Trophoblast cell (in vitro differentiated cells and primary cell): Measurements from ENCODE around the gene TTC13.

Experiments used
- DNase-seq, 2 donors: peaks; one replicate each; pipeline ENCODE4 v3.0.0-alpha.2; 2016
- H2AFZ ChIP-seq: 2 replicates; pipeline ENCODE4 v1.6.1; 2013; ENCODE audit warnings: low read length, moderate library complexity, mild to moderate bottlenecking; ENCODE audit not compliant: insufficient read depth, poor library complexity
- H2AK5ac ChIP-seq: 2 replicates; pipeline ENCODE4 v1.6.1; 2013; ENCODE audit warnings: mild to moderate bottlenecking, low read length
- H2BK120ac ChIP-seq: 2 replicates; pipeline ENCODE4 v1.6.1; 2013; ENCODE audit warnings: low read length, mild to moderate bottlenecking, moderate library complexity; ENCODE audit not compliant: insufficient read depth, poor library complexity
- H2BK12ac ChIP-seq: 2 replicates; pipeline ENCODE4 v1.6.1; 2013; ENCODE audit warnings: mild to moderate bottlenecking, low read length, moderate library complexity
- H2BK5ac ChIP-seq: 2 replicates; pipeline ENCODE4 v1.6.1; 2013; ENCODE audit warnings: low read length, low read depth, moderate library complexity, mild to moderate bottlenecking; ENCODE audit not compliant: poor library complexity
- H3K14ac ChIP-seq: 2 replicates; pipeline ENCODE4 v1.6.1; 2013; ENCODE audit warnings: mild to moderate bottlenecking, low read length
- H3K18ac ChIP-seq: 2 replicates; pipeline ENCODE4 v1.6.1; 2013; ENCODE audit warnings: mild to moderate bottlenecking, low read length
- H3K23ac ChIP-seq: 2 replicates; pipeline ENCODE4 v1.6.1; 2013; ENCODE audit warnings: low read length
- H3K27ac ChIP-seq: 2 replicates; pipeline ENCODE4 v1.5.1; 2013; ENCODE audit warnings: low read depth, mild to moderate bottlenecking, inconsistent platforms, low read length, moderate library complexity
- H3K27me3 ChIP-seq: 2 replicates; pipeline ENCODE4 v1.6.1; 2013; ENCODE audit warnings: inconsistent platforms, mild to moderate bottlenecking, low read length, moderate library complexity; ENCODE audit not compliant: insufficient read depth
- H3K36me3 ChIP-seq, 2 experiments: 1 replicate in 1 of 2; 2 replicates in 1 of 2; pipeline ENCODE4 v1.6.1; 2013; ENCODE audit warnings: low read length in 2 of 2, mild to moderate bottlenecking in 2 of 2, moderate library complexity in 1 of 2; ENCODE audit not compliant: insufficient read depth in 2 of 2, control insufficient read depth in 1 of 2
- H3K4ac ChIP-seq: 2 replicates; pipeline ENCODE4 v1.6.1; 2013; ENCODE audit warnings: low read depth, mild to moderate bottlenecking, low read length, moderate library complexity
- H3K4me1 ChIP-seq, 2 experiments: 1 replicate in 1 of 2; 2 replicates in 1 of 2; pipeline ENCODE4 v1.6.1; 2013; ENCODE audit warnings: low read length in 2 of 2, mild to moderate bottlenecking in 2 of 2, moderate library complexity in 1 of 2; ENCODE audit not compliant: insufficient read depth in 2 of 2, control insufficient read depth in 1 of 2
- H3K4me2 ChIP-seq: 2 replicates; pipeline ENCODE4 v1.6.1; 2013; ENCODE audit warnings: inconsistent platforms, mild to moderate bottlenecking, low read length, moderate library complexity
- H3K4me3 ChIP-seq: 2 replicates; pipeline ENCODE4 v1.5.1; 2013; ENCODE audit warnings: mild to moderate bottlenecking, low read depth, low read length, inconsistent platforms
- H3K79me1 ChIP-seq: one replicate; pipeline ENCODE4 v1.6.1; 2013; ENCODE audit warnings: low read length
- H3K79me2 ChIP-seq: 2 replicates; pipeline ENCODE4 v1.6.1; 2013; ENCODE audit warnings: low read length, mild to moderate bottlenecking; ENCODE audit not compliant: control insufficient read depth, insufficient read depth, poor library complexity
- H3K9ac ChIP-seq: 2 replicates; pipeline ENCODE4 v1.6.1; 2013; ENCODE audit warnings: mild to moderate bottlenecking, low read length
- H3K9me3 ChIP-seq: 2 replicates; pipeline ENCODE4 v1.6.1; 2013; ENCODE audit warnings: low read depth, mild to moderate bottlenecking, control low read depth, inconsistent platforms, low read length; ENCODE audit not compliant: insufficient read depth
- H4K12ac ChIP-seq: 2 replicates; pipeline ENCODE4 v1.6.1; 2013; ENCODE audit warnings: low read depth, mild to moderate bottlenecking, low read length, moderate library complexity
- H4K8ac ChIP-seq: 2 replicates; pipeline ENCODE4 v1.6.1; 2013; ENCODE audit warnings: low read depth, mild to moderate bottlenecking, low read length, moderate library complexity
- H4K91ac ChIP-seq: one replicate; pipeline ENCODE4 v1.6.1; 2013; ENCODE audit warnings: low read depth, mild to moderate bottlenecking, low read length, moderate library complexity
- WGBS: extraction: QIAGEN DNeasy Blood & Tissue Kit; methylation state at CpG from one replicate; pipeline ENCODE4 v1.1.7; 2013; ENCODE audit warnings: missing lambda C conversion rate; ENCODE audit not compliant: insufficient read length, insufficient coverage; ENCODE audit errors: extremely low coverage; 5-methylcytosine and 5-hydroxymethylcytosine counted together

The TTC13 gene

GRCh38 chr1:230915078-230915477 lies 63.6 kb downstream of the TTC13 start:
- Histone ChIP-seq H2BK120ac (no peak overlapping the region), H4K91ac (no peak overlapping the region), H2AFZ (no peak overlapping the region), H3K27ac (no peak overlapping the region), H3K9me3 (no peaks in the 10 kb centered on the region), H3K4me3 (no peak overlapping the region), H3K23ac (no peak overlapping the region), H3K14ac (no peak overlapping the region), H2BK12ac (no peak overlapping the region), H3K79me2 (no peaks in the 10 kb centered on the region), H3K4ac (no peak overlapping the region), H4K12ac (no peak overlapping the region), H2AK5ac (no peak overlapping the region), H3K9ac (no peak overlapping the region), H3K27me3 (no peaks in the 10 kb centered on the region), H3K4me2 (no peak overlapping the region), H3K18ac (no peak overlapping the region), H4K8ac (no peak overlapping the region), H3K4me1 (peaks cover 6% of the 10 kb centered on the region in 2 experiments), H3K36me3 (peaks cover 0 to 2% of the 10 kb centered on the region in 2 experiments), H3K79me1 (no peaks in the 10 kb centered on the region), H2BK5ac (no peak overlapping the region)
- no peak for DNase-seq

GRCh38 chr1:230913496-230913895 lies 65.2 kb downstream of the TTC13 start:
- no peak overlapping the region for H4K12ac ChIP-seq
- H4K91ac ChIP-seq = no peak overlapping the region
- H2BK12ac ChIP-seq = no peak overlapping the region
- WGBS = no CpG with 5 or more reads among the region's 2 CpGs
- no peak overlapping the region for H2BK120ac ChIP-seq
- H3K14ac ChIP-seq = no peak overlapping the region
- H3K27me3 ChIP-seq = no peaks in the 10 kb centered on the region
- no peak overlapping the region for H2AK5ac ChIP-seq
- H3K9ac ChIP-seq = no peak overlapping the region
- H3K9me3 ChIP-seq = no peaks in the 10 kb centered on the region
- H3K27ac ChIP-seq = no peak overlapping the region
- H3K4me3 ChIP-seq = no peak overlapping the region
- H2BK5ac ChIP-seq = no peak overlapping the region
- peaks cover 6% of the 10 kb centered on the region in 2 experiments for H3K4me1 ChIP-seq
- no peaks in the 10 kb centered on the region for H3K79me1 ChIP-seq
- peaks cover 0 to 3% of the 10 kb centered on the region in 2 experiments for H3K36me3 ChIP-seq
- H3K18ac ChIP-seq = no peak overlapping the region
- no peak overlapping the region for H4K8ac ChIP-seq
- no peaks in the 10 kb centered on the region for H3K79me2 ChIP-seq
- DNase-seq = no peak
- H3K23ac ChIP-seq = no peak overlapping the region
- H3K4me2 ChIP-seq = no peak overlapping the region
- H3K4ac ChIP-seq = no peak overlapping the region
- H2AFZ ChIP-seq = no peak overlapping the region

GRCh38 chr1:230910755-230911117 lies 67.9 kb downstream of the TTC13 start:
- Histone ChIP-seq H3K23ac (no peak overlapping the region), H3K9me3 (no peaks in the 10 kb centered on the region), H3K79me1 (peaks cover 1% of the 10 kb centered on the region), H3K4me2 (no peak overlapping the region), H4K91ac (no peak overlapping the region), H3K4me3 (no peak overlapping the region), H3K36me3 (peaks cover 0 to 3% of the 10 kb centered on the region in 2 experiments), H3K14ac (no peak overlapping the region), H3K18ac (no peak overlapping the region), H2AK5ac (no peak overlapping the region), H4K8ac (no peak overlapping the region), H2BK5ac (no peak overlapping the region), H2BK12ac (no peak overlapping the region), H4K12ac (no peak overlapping the region), H2AFZ (no peak overlapping the region), H3K9ac (no peak overlapping the region), H3K27me3 (no peaks in the 10 kb centered on the region), H3K79me2 (no peaks in the 10 kb centered on the region), H3K27ac (no peak overlapping the region), H2BK120ac (no peak overlapping the region), H3K4ac (no peak overlapping the region), H3K4me1 (peaks cover 7 to 8% of the 10 kb centered on the region in 2 experiments)
- no peak for DNase-seq

- WGBS = no CpG with 5 or more reads among the region's 13 CpGs
- H3K4me1 ChIP-seq = peaks cover 9 to 11% of the 10 kb centered on the region in 2 experiments
- no peak overlapping the region for H3K27ac ChIP-seq
- no peak overlapping the region for H3K18ac ChIP-seq
- H3K27me3 ChIP-seq = no peaks in the 10 kb centered on the region
- no peak for DNase-seq
- no peak overlapping the region for H3K23ac ChIP-seq
- no peak overlapping the region for H3K4me2 ChIP-seq
- H2AFZ ChIP-seq = no peak overlapping the region
- H4K8ac ChIP-seq = no peak overlapping the region
- no peak overlapping the region for H2BK120ac ChIP-seq
- no peaks in the 10 kb centered on the region for H3K9me3 ChIP-seq
- no peak overlapping the region for H3K4ac ChIP-seq
- no peak overlapping the region for H4K12ac ChIP-seq
- no peak overlapping the region for H2BK5ac ChIP-seq
- peaks cover 0 to 3% of the 10 kb centered on the region in 2 experiments for H3K36me3 ChIP-seq
- H3K79me1 ChIP-seq = peaks cover 4% of the 10 kb centered on the region
- no peak overlapping the region for H2AK5ac ChIP-seq
- H3K9ac ChIP-seq = no peak overlapping the region
- no peak overlapping the region for H4K91ac ChIP-seq
- no peak overlapping the region for H3K4me3 ChIP-seq
- H3K79me2 ChIP-seq = no peaks in the 10 kb centered on the region
- H3K14ac ChIP-seq = no peak overlapping the region
- peak overlapping the region; percentile 68 for H2BK12ac ChIP-seq
Observed at GRCh38 chr1:230909974-230910754, 68.5 kb downstream of the TTC13 start.
